ENCODE results near the gene SLC9A9. TPM values are rescaled to one million over a fixed set of nuclear protein-coding genes. Genes with fewer than 3 reads are reported as not detected.

Gene SLC9A9
- total and polyA plus RNA-seq, 9 of the 15 experiments (the other 6 are each of a cell fraction or from before 2014, with no cell fraction given) = 0.03 to 0.13 TPM; not detected in 7

- no peak for DNase-seq (ENCODE audit: extremely low read depth in 1 of 4, low spot score in 3 of 4)
- Histone ChIP-seq H3K36me3 (ENCODE audit: control insufficient read depth, insufficient read depth, low read length) (no peaks in the 10 kb centered on the region), H3K9me1 (ENCODE audit: control insufficient read depth, insufficient read depth, low read length) (no peaks in the 10 kb centered on the region), H4K20me1 (replicated peaks; ENCODE audit: control insufficient read depth, insufficient read depth, low read length) (no peaks in the 10 kb centered on the region), H3K27me3 (ENCODE audit: control insufficient read depth in 2 of 2, insufficient read depth in 2 of 2, low read length in 2 of 2) (peaks cover 0 to 3% of the 10 kb centered on the region in 2 experiments; a peak in 1 of 5 replicates), H3K79me2 (ENCODE audit: control insufficient read depth, insufficient read depth, low read length) (no peaks in the 10 kb centered on the region), H3K4me3 (no peak overlapping the region), H3K4me2 (ENCODE audit: insufficient read depth, low read length) (no peak overlapping the region), H3K4me1 (replicated peaks in 1 of 2; ENCODE audit: control insufficient read depth in 2 of 2, insufficient read depth in 2 of 2, low read length in 2 of 2) (no peaks in the 10 kb centered on the region), H3K9me3 (replicated peaks; ENCODE audit: control insufficient read depth, insufficient read depth, low read depth, low read length) (no peaks in the 10 kb centered on the region), H2AFZ (ENCODE audit: low read depth, low read length) (no peak overlapping the region), H3K27ac (ENCODE audit: extremely low read depth, low read depth, low read length) (no peak overlapping the region), H3K9ac (ENCODE audit: insufficient read depth in 1 of 2, low read depth in 2 of 2, low read length in 2 of 2) (no peak overlapping the region)
- FAIRE-seq = no peak
- in situ Hi-C loops (cut with MboI) = no loop called here
- intact Hi-C loops (cut with micrococcal nuclease) = no loop called here
- ATAC-seq = no peak
- BruUV-seq (replicated peaks) = no TSS peak
- ChIA-PET POLR2A (no interaction called here), CTCF (ENCODE audit: low intra/inter-chr PET ratio) (no interaction called here)
- 0% methylated on average over 4 of the region's 5 CpGs for WGBS (ENCODE audit: insufficient coverage, low coverage, missing lambda C conversion rate)
- TF ChIP-seq HNRNPH1 (optimal IDR thresholded peaks at IDR 0.05; ENCODE audit: low read depth, low read length) = no peak
- no peak for TF ChIP-seq USF1 (CRISPR knock-in tag; IDR thresholded peaks at IDR 0.05)
- TF ChIP-seq FOXP1 (CRISPR knock-in tag; IDR thresholded peaks at IDR 0.05) = no peak
- TF ChIP-seq, protein P1, sequence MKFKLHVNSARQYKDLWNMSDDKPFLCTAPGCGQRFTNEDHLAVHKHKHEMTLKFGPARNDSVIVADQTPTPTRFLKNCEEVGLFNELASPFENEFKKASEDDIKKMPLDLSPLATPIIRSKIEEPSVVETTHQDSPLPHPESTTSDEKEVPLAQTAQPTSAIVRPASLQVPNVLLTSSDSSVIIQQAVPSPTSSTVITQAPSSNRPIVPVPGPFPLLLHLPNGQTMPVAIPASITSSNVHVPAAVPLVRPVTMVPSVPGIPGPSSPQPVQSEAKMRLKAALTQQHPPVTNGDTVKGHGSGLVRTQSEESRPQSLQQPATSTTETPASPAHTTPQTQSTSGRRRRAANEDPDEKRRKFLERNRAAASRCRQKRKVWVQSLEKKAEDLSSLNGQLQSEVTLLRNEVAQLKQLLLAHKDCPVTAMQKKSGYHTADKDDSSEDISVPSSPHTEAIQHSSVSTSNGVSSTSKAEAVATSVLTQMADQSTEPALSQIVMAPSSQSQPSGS (CRISPR knock-in tag; IDR thresholded peaks at IDR 0.05) = no peak
- TF ChIP-seq ZFP1 (CRISPR knock-in tag; IDR thresholded peaks at IDR 0.05) = no peak
- TF ChIP-seq ZNF668 (CRISPR knock-in tag; IDR thresholded peaks at IDR 0.05) = no peak
- TF ChIP-seq, protein P2, sequence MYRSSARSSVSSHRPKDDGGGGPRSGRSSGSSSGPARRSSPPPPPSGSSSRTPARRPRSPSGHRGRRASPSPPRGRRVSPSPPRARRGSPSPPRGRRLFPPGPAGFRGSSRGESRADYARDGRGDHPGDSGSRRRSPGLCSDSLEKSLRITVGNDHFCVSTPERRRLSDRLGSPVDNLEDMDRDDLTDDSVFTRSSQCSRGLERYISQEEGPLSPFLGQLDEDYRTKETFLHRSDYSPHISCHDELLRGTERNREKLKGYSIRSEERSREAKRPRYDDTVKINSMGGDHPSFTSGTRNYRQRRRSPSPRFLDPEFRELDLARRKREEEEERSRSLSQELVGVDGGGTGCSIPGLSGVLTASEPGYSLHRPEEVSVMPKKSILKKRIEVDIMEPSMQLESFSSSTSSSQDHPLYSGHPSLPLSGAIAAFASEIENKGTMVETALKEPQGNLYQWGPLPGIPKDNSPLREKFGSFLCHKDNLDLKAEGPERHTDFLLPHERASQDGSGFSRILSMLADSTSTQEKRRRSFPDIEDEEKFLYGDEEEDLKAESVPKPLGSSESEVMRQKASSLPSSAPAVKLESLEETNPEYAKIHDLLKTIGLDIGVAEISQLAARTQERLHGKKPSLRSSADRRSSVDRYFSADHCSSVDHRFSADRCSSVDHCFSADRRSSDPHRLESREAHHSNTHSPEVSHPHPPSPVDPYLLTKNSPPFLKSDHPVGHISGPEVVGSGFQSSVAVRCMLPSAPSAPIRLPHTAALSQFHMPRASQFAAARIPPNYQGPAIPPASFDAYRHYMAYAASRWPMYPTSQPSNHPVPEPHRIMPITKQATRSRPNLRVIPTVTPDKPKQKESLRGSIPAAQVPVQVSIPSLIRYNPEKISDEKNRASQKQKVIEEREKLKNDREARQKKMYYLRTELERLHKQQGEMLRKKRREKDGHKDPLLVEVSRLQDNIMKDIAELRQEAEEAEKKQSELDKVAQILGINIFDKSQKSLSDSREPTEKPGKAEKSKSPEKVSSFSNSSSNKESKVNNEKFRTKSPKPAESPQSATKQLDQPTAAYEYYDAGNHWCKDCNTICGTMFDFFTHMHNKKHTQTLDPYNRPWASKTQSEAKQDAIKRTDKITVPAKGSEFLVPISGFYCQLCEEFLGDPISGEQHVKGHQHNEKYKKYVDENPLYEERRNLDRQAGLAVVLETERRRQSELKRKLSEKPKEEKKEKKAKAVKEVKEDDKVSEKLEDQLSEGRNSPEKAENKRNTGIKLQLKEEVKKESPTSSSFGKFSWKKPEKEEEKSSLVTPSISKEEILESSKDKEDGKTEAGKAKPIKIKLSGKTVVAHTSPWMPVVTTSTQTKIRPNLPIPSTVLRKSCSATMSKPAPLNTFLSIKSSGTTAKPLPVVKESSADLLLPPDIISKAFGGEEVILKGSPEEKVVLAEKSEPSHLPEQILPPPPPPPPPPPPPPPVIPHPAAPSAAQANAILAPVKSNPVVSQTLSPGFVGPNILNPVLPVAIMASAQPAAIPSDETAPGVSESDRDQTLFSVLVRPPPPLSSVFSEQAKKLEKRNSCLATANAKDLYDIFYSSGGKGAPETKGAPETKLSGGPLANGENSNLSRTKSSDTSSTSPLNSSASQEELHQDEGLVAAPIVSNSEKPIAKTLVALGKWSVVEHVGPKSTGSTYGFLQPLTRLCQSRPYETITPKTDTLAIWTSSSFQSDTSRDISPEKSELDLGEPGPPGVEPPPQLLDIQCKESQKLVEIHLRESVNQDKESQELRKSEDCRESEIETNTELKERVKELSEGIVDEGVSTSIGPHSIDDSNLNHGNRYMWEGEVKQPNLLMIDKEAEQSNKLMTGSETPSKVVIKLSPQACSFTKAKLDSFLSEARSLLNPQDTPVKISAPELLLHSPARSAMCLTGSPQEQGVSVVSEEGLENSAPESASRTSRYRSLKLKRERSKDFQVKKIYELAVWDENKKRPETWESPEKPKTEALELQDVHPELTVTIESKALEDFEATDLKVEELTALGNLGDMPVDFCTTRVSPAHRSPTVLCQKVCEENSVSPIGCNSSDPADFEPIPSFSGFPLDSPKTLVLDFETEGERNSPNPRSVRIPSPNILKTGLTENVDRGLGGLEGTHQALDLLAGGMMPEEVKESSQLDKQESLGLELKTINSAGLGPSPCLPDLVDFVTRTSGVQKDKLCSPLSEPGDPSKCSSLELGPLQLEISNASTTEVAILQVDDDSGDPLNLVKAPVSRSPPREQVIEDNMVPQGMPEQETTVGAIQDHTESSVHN (IDR thresholded peaks at IDR 0.05; ENCODE audit: borderline replicate concordance in 1 of 2, low read depth in 1 of 2) = no peak
- no peak for TF ChIP-seq RBM22 (IDR thresholded peaks at IDR 0.05; ENCODE audit: low read depth, low read length, poor library complexity, severe bottlenecking)
- no peak for TF ChIP-seq BRD9 (IDR thresholded peaks at IDR 0.05; ENCODE audit: low read depth, partially characterized antibody)
- no peak for TF ChIP-seq MAFK (IDR thresholded peaks at IDR 0.05; ENCODE audit: low read length)
- TF ChIP-seq GATAD2B (IDR thresholded peaks at IDR 0.05; ENCODE audit: borderline replicate concordance) = no peak
- TF ChIP-seq ZSCAN29 (IDR thresholded peaks at IDR 0.05) = no peak
- no peak for TF ChIP-seq POLR2H (tag; IDR thresholded peaks at IDR 0.05; ENCODE audit: low read depth)
- no peak for TF ChIP-seq ZNF436 (CRISPR knock-in tag; IDR thresholded peaks at IDR 0.05)
These were observed 179.9 kb downstream of the SLC9A9 start for GRCh38 chr3:143668385-143668784.
